ENCODE results near the gene KIRREL2.

Gene KIRREL2

DNA sequence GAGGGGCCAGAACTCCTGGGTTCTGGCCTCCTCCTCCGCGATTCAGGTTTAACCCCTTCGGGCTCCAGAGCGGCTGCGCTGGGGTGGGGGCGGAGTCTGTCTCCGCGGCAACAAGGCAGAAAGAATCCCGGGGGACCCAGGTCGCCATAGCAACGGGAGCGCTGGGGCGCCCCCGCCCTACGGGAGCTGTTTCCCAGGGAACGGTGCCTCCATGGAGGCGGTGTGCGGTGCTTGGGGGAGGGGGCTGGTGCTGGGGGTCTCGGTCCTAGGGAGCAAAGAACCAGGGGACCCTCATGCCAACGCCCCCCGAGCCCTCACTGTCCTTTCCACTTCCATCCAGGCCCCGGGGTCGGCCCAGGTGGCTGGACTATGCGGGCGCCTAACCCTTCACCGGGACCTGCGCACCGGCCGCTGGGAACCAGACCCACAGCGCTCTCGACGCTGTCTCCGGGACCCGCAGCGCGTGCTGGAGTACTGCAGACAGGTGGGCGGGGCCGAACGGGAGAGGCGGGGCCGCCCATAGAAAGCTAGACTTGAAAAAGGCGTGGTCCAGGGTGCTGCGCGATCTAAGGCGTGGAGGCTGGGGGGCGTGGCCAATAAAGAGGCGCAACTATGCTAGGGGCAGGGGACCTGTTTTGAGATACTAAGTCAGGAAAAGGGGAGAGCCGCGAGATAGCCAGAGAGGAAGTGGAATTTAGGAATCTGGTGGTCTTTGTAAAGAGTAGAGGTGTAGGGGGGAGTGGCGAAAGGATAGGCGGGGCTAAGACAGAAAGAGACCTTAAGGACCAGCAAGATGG, 12.8 kb downstream of the KIRREL2 start:
- CTCF ChIA-PET: interaction anchor here (0.5 to 3.2 kb wide), 19 partner anchors 10 to 516 kb away, joined by 3 to 12 read pairs (median 3); partner anchors contain the start of gene NPHS1
- POLR2A ChIA-PET: interaction anchor here (0.5 to 2.8 kb wide), 31 partner anchors 9 to 903 kb away, joined by 3 to 25 read pairs (median 3); partner anchors contain the start of genes ALKBH6, GRAMD1A, LIN37 and NFKBID
- no peaks in the 10 kb centered on the region for H3K9me3 ChIP-seq (ENCODE audit: control insufficient read depth, insufficient read depth, low read depth, low read length)
- H3K4me3 ChIP-seq (ENCODE audit: low read depth, low read length): peak overlapping the region; percentile 16; the same call in 1 of the 2 replicates
- H3K4me1 ChIP-seq (ENCODE audit: control insufficient read depth, insufficient read depth, low read length): peaks cover 16% of the 10 kb centered on the region
- peak overlapping the region; percentile 34; the same call in 1 of the 2 replicates for H3K27ac ChIP-seq (ENCODE audit: extremely low read depth, low read depth, low read length)
- peaks cover 0 to 6% of the 10 kb centered on the region in 2 experiments; a peak in 1 of 3 replicates for H3K36me3 ChIP-seq (ENCODE audit: control insufficient read depth in 2 of 2, insufficient read depth in 1 of 2, low read length in 2 of 2)
- TF ChIP-seq KLF17 (tag by site-specific recombination; IDR thresholded peaks at IDR 0.05): peak; percentile 54; the same call in 1 of the 2 replicates
- peak; percentile 93 for TF ChIP-seq ZEB2 (tag by site-specific recombination; IDR thresholded peaks at IDR 0.05)
- peak; percentile 54 for TF ChIP-seq ZNF341 (tag by site-specific recombination; IDR thresholded peaks at IDR 0.05; ENCODE audit: low read depth)
- TF ChIP-seq ZNF792 (tag by site-specific recombination; IDR thresholded peaks at IDR 0.05): peak; percentile 50
- TF ChIP-seq, protein P1, sequence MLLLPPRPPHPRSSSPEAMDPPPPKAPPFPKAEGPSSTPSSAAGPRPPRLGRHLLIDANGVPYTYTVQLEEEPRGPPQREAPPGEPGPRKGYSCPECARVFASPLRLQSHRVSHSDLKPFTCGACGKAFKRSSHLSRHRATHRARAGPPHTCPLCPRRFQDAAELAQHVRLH (tag by site-specific recombination; IDR thresholded peaks at IDR 0.05): no peak
- no peak for TF ChIP-seq OVOL3 (tag by site-specific recombination; IDR thresholded peaks at IDR 0.05)
- no peak for TF ChIP-seq ZNF133 (tag by site-specific recombination; IDR thresholded peaks at IDR 0.05)
- TF ChIP-seq ZNF239 (tag by site-specific recombination; IDR thresholded peaks at IDR 0.05): no peak
- TF ChIP-seq ZNF10 (tag by site-specific recombination; IDR thresholded peaks at IDR 0.05): no peak; the same call in 1 of the 2 replicates
- TF ChIP-seq ZFP41 (tag by site-specific recombination; IDR thresholded peaks at IDR 0.05; ENCODE audit: borderline replicate concordance): no peak
- TF ChIP-seq ZNF600 (tag by site-specific recombination; IDR thresholded peaks at IDR 0.05): peak; percentile 97
- 0 out of 2 replicates have a peak, but pooled peaks have one; percentile 52 for TF ChIP-seq CTCF (tag by site-specific recombination; IDR thresholded peaks at IDR 0.05)
- TF ChIP-seq ZNF394 (tag by site-specific recombination; IDR thresholded peaks at IDR 0.05; ENCODE audit: borderline replicate concordance): no peak
- no peak for TF ChIP-seq HOXC10 (CRISPR knock-in tag; IDR thresholded peaks at IDR 0.05)
- TF ChIP-seq ZNF416 (tag by site-specific recombination; IDR thresholded peaks at IDR 0.05): no peak
- TF ChIP-seq ZBTB20 (tag by site-specific recombination; IDR thresholded peaks at IDR 0.05): peak; percentile 40; the same call in 1 of the 2 replicates
- no peak for TF ChIP-seq ZNF624 (tag by site-specific recombination; IDR thresholded peaks at IDR 0.05)
- peak; percentile 96 for TF ChIP-seq MYNN (tag by site-specific recombination; IDR thresholded peaks at IDR 0.05; ENCODE audit: borderline replicate concordance)
- no peak for TF ChIP-seq ZNF157 (tag by site-specific recombination; IDR thresholded peaks at IDR 0.05)
- TF ChIP-seq ZNF223 (tag by site-specific recombination; IDR thresholded peaks at IDR 0.05): no peak
- TF ChIP-seq ZNF621 (tag by site-specific recombination; IDR thresholded peaks at IDR 0.05): no peak
- no peak for TF ChIP-seq ZNF664 (tag by site-specific recombination; IDR thresholded peaks at IDR 0.05)
- TF ChIP-seq ZNF391 (tag by site-specific recombination; IDR thresholded peaks at IDR 0.05; ENCODE audit: borderline replicate concordance, low read depth): peak; percentile 74; the same call in 1 of the 2 replicates
- no peak for TF ChIP-seq ZNF596 (tag by site-specific recombination; IDR thresholded peaks at IDR 0.05)
- TF ChIP-seq SP2 (tag by site-specific recombination; IDR thresholded peaks at IDR 0.05): peak; percentile 98; the same call in 1 of the 2 replicates
- peak; percentile 82 for TF ChIP-seq ZNF24 (tag by site-specific recombination; IDR thresholded peaks at IDR 0.05)
- TF ChIP-seq OSR2 (tag by site-specific recombination; IDR thresholded peaks at IDR 0.05): no peak
- TF ChIP-seq ZNF266 (tag by site-specific recombination; IDR thresholded peaks at IDR 0.05; ENCODE audit: low read depth): no peak
- TF ChIP-seq ZNF311 (tag by site-specific recombination; IDR thresholded peaks at IDR 0.05; ENCODE audit: borderline replicate concordance): no peak
- TF ChIP-seq KLF9 (tag by site-specific recombination; IDR thresholded peaks at IDR 0.05; ENCODE audit: low read depth): peak; percentile 100
- TF ChIP-seq PBX3 (CRISPR knock-in tag; IDR thresholded peaks at IDR 0.05): no peak
- no peak for TF ChIP-seq ZNF791 (tag by site-specific recombination; IDR thresholded peaks at IDR 0.05)
- peak; percentile 76 for TF ChIP-seq EGR2 (tag by site-specific recombination; IDR thresholded peaks at IDR 0.05; ENCODE audit: low read depth)
- no peak for TF ChIP-seq ZNF670 (tag by site-specific recombination; IDR thresholded peaks at IDR 0.05; ENCODE audit: low read depth)

Measured in HEK293 (cell line).